HG02588 (cell line): ENCODE measurements around the gene LGALS8.
"Not testable (repeated sequence)": the region's sequence is repeated elsewhere in the genome, so short reads cannot be mapped to it uniquely, and the experiment has no call there.

Experiments used
- ATAC-seq: cut with Tn5 transposase; IDR thresholded peaks from one replicate; pipeline ENCODE4 v1.9.1; 2021; ENCODE audit warnings: mild to moderate bottlenecking, moderate library complexity; ENCODE audit not compliant: unreplicated experiment

The LGALS8 gene

GRCh38 chr1:236536540-236536939 is 12.8 kb downstream of the LGALS8 start:
- ATAC-seq: no peak

- ATAC-seq: no peak
Measured at GRCh38 chr1:236540813-236541465, 17.2 kb downstream of the LGALS8 start.

GRCh38 chr1:236541710-236542109 is 17.9 kb downstream of the LGALS8 start:
- ATAC-seq: no peak

- ATAC-seq: no peak
Measured at GRCh38 chr1:236543065-236543669, 19.4 kb downstream of the LGALS8 start.

GRCh38 chr1:236545621-236546169 is 21.9 kb downstream of the LGALS8 start:
- no peak for ATAC-seq

DNA sequence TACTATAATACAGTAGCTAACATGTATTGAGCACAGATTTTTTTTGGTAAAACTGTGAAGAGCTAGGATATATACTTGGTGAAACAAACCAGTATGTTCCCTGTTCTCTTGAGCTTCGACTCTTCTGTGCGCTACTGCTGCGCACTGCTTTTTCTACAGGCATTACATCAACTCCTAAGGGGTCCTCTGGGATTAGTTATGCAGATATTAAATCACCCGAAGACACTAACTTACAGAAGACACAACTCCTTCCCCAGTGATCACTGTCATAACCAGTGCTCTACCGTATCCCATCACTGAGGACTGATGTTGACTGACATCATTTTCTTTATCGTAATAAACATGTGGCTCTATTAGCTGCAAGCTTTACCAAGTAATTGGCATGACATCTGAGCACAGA is 24.7 kb downstream of the LGALS8 start:
- ATAC-seq: no peak

GRCh38 chr1:236550961-236551851 is 27.4 kb downstream of the LGALS8 start:
- ATAC-seq: no peak

DNA sequence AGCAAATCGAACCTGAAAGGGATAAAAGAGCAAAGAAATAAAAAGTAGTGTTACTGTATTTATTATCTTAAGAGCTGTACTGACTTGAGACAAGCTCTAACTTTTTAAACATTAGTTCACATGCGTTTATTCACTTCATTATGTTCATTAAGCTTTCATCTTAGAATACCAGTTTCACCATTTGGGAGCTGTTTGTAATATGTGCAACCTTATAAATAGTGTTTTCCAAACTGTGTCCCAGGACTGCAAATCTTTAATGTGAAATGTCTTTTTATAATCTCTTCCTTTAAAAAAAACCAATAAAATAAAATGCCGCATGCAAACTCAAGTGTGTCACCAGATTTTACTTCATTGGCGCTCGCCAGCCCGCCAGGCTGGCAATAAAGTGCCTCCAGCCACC is 28.3 kb downstream of the LGALS8 start:
- ATAC-seq: no peak

DNA sequence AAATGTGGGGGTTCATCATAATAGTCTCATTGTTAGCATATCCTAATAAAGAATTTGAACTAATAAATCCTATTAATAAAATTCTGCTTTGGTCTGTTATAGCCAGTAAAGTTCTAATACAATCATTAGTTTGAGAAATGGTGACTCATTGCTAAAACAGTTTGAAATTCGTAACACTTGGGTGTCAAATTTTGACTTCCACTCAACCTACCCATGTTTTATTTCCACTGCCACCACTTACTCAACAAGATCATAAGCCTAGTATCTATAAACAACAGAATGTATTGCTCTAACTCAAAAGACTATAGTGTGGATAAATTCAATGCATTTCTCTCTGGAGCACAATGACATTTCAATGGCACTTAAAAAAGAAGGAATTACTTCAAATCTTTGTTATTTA is 29.1 kb downstream of the LGALS8 start:
- ATAC-seq: no peak

DNA sequence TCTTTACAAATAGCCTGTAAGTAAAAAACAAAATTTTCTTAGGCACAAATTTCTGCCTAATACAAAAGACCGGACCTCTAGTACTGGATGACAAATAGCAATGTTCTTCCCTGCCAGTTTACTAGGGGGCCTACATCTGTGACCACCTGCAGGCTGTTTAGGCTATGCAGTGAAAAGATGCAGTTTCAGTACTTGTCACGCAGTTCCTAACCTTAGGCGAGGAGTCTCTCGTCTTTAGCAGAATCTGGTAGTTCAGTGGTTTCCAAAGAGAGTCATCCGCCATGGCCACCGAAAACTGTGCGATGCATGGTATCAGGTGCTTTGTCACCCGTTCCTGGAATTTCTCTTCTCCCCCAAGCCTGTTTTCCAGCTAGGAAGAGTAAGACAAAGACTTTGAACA is 29.6 kb downstream of the LGALS8 start:
- ATAC-seq: no peak

DNA sequence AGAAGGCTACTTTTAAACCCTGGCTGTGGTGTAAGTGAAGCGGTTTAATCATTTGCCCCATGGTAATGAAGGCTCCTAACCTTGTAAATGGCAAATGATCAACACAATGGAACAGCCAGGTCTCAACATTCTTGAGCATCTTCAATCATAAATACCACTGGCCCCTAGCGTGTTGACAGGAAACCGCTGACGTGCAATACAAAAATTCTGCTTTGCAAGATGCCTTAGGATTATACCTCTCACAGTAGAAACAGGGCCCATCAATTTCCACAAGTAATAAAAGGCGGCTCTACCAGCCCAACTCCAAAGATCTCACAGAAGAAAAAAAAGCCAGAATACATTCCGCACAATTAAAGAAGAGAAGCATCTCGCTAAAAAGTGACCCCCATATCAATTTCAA is 32.8 kb downstream of the LGALS8 start:
- ATAC-seq: no peak

- ATAC-seq: no peak
Measured at GRCh38 chr1:236558081-236558480, 34.3 kb downstream of the LGALS8 start.

DNA sequence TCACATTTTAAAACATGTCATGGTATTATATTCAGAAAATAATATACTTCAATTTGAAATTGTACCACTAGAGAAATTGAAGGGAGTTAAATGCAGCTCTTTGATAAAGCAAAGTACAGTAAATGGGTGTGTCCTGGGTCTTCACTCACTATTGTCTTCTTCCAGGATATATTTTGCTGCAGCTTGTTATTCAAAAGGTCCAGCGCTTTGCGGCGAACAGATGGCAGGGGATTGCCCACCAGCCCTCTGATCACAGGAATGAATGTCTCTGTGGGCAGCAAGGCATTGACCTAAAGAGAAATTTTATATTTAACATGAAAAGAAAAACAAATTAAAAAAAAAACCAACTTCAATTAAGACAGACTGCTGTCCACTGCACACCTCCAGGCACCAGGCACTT is 35.1 kb downstream of the LGALS8 start:
- no peak for ATAC-seq

GRCh38 chr1:236560213-236560771 is 36.5 kb downstream of the LGALS8 start:
- no peak for ATAC-seq

DNA sequence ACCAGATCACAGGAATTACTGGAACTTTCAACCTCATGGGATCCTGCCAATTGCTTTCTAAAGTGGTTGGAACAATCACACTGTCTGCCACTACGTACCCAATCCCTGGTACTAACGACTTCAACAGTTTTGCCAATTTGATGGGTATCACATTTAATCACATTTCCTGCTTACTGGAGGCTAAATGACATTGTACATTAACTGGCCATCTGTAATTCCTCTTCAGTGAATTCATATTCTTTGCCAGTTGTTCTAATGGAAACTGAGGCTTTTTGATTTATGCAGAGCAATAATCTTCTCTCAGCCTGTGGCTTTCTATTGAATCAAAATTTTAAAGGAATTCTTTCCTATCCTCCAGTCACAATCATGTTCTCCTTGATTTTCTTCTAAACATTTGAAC is 38.2 kb downstream of the LGALS8 start:
- no peak for ATAC-seq

- no peak for ATAC-seq
Measured at GRCh38 chr1:236565530-236565929, 41.7 kb downstream of the LGALS8 start.

- no peak for ATAC-seq
Measured at GRCh38 chr1:236568285-236568894, 44.6 kb downstream of the LGALS8 start.

- ATAC-seq: no peak
Measured at GRCh38 chr1:236575523-236575922, 51.7 kb downstream of the LGALS8 start.

DNA sequence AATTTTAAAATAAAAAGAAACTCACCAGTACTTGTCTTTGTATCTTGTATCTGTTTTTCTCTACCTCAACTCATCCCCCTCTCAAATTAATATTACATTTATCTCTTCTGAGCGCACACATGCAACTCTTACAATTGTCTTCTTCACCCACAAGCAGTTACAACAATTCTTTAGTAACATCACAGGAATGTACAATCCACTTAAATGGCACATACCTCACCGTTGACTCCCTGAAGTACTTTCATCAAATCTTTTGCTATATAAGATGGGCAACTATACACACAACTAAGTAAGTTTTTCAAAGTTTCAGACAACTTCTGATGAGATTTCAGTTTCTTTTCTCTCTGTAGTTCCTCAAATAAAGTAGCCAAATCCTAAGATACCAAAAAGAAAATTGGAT is 52.2 kb downstream of the LGALS8 start:
- ATAC-seq: no peak

DNA sequence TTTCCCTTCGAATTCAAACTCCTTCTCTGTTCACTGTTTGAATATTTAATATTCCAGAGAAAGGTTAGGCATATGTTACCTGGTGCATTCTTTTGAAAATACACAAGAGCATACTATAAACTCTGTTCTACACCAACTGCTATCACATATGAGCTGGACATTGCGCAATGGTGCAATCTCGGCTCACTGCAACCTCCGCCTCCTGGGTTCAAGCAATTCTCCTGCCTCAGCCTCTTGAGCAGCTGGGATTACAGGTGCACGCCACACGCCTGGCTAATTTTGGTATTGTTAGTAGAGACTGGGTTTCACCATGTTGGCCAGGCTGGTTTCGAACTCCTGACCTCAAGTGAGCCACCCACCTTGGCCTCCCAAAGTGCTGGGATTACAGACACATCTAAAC is 53.3 kb downstream of the LGALS8 start:
- ATAC-seq: not testable (repeated sequence)

DNA sequence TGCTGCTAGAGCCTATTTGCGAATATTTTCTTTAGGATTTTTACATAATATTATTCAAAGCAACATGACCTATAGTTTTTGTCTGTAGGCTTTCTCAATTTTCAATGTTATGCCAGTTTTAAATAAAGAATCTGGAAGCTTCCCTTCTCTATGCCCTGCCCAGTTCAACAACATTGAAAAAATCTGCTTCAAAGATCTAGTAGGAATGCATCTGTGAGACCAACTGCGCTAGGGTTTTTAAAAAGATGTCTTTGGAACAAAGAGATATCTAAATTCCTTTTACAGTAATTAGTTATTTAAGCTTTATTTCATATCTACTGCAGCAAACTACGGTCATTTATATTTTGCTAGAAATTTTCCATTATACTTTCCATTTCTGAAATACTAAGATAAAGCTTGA is 54.9 kb downstream of the LGALS8 start:
- ATAC-seq: no peak
